GM12878 (cell line): ENCODE data around the gene IFI6. TPM values are rescaled to one million over a fixed set of nuclear protein-coding genes. Genes with fewer than 3 reads are reported as not detected.
A peak's percentile ranks its signal among the peaks of the same experiment; 100 is the strongest.

Experiments
- BACH1 ChIP-seq: fragments of 450-650 bp; IDR thresholded peaks from 2 replicates; pipeline ENCODE4 v1.6.1; 2017; ENCODE audit warnings: mild to moderate bottlenecking, borderline replicate concordance
- BMI1 ChIP-seq: fragments of 450-650 bp; IDR thresholded peaks from 2 replicates; pipeline ENCODE4 v1.6.1; 2016; ENCODE audit warnings: mild to moderate bottlenecking, moderate library complexity, borderline replicate concordance
- CBFB ChIP-seq: IDR thresholded peaks from 2 replicates; pipeline ENCODE4 v1.6.1; 2016; ENCODE audit warnings: antibody characterized with exemption, low read depth
- EZH2 ChIP-seq: IDR thresholded peaks from 2 replicates; pipeline ENCODE4 v1.6.1; 2012; ENCODE audit warnings: low read depth, mild to moderate bottlenecking, control low read depth, inconsistent platforms, low read length, borderline replicate concordance; ENCODE audit not compliant: control insufficient read depth
- FOS ChIP-seq: IDR thresholded peaks from 3 replicates; pipeline ENCODE4 v1.6.1; 2011; ENCODE audit warnings: borderline replicate concordance; ENCODE audit not compliant: insufficient read length; ENCODE audit errors: extremely low read depth
- FOXK2 ChIP-seq: fragments of 450-650 bp; IDR thresholded peaks from 2 replicates; pipeline ENCODE4 v1.6.1; 2017; ENCODE audit warnings: mild to moderate bottlenecking, moderate library complexity
- IKZF1 ChIP-seq: fragments of 450-650 bp; conservative IDR thresholded peaks from 2 replicates; pipeline ENCODE4 v1.6.1; 2017; ENCODE audit warnings: antibody characterized with exemption, mild to moderate bottlenecking
- KLF5 ChIP-seq: fragments of 450-650 bp; IDR thresholded peaks from 2 replicates; pipeline ENCODE4 v1.6.1; 2014; ENCODE audit warnings: mild to moderate bottlenecking; ENCODE audit not compliant: partially characterized antibody
- LARP7 ChIP-seq: fragments of 450-650 bp; IDR thresholded peaks from 2 replicates; pipeline ENCODE4 v1.6.1; 2017; ENCODE audit warnings: mild to moderate bottlenecking
- MYB ChIP-seq: fragments of 150-350 bp; IDR thresholded peaks from 2 replicates; pipeline ENCODE4 v1.6.1; 2014; ENCODE audit warnings: mild to moderate bottlenecking, low read depth, low read length, borderline replicate concordance
- NR2F1 ChIP-seq: fragments of 450-650 bp; conservative IDR thresholded peaks from 2 replicates; pipeline ENCODE4 v1.6.1; 2017; ENCODE audit warnings: mild to moderate bottlenecking
- PKNOX1 ChIP-seq: fragments of 450-650 bp; IDR thresholded peaks from 2 replicates; pipeline ENCODE4 v1.6.1; 2016; ENCODE audit warnings: mild to moderate bottlenecking
- PML ChIP-seq: IDR thresholded peaks from 2 replicates; pipeline ENCODE4 v1.6.1; 2012; ENCODE audit warnings: low read length, inconsistent platforms
- POLR2A ChIP-seq: IDR thresholded peaks from 2 replicates; pipeline ENCODE4 v1.6.1; 2011; ENCODE audit warnings: low read depth, mild to moderate bottlenecking, low read length
- POLR2AphosphoS2 ChIP-seq: IDR thresholded peaks from 2 replicates; pipeline ENCODE4 v1.6.1; 2011; ENCODE audit warnings: low read depth, mild to moderate bottlenecking, low read length, improper control_type of control experiment, moderate library complexity
- POU2F2 ChIP-seq: IDR thresholded peaks from 3 replicates; pipeline ENCODE4 v1.6.1; 2011; ENCODE audit warnings: low read depth, mild to moderate bottlenecking, low read length, borderline replicate concordance
- SMAD1 ChIP-seq: fragments of 450-650 bp; IDR thresholded peaks from 2 replicates; pipeline ENCODE4 v1.6.1; 2018; ENCODE audit warnings: mild to moderate bottlenecking, low read depth; ENCODE audit not compliant: partially characterized antibody
- STAT1 ChIP-seq: fragments of 450-650 bp; conservative IDR thresholded peaks from 2 replicates; pipeline ENCODE4 v1.6.1; 2014; ENCODE audit warnings: antibody characterized with exemption, mild to moderate bottlenecking
- SUZ12 ChIP-seq: fragments of 200-600 bp; sonication (generic); IDR thresholded peaks from one replicate; pipeline ENCODE4 v1.6.1; 2018; ENCODE audit warnings: antibody characterized with exemption, mild to moderate bottlenecking; ENCODE audit not compliant: unreplicated experiment
- TCF7 ChIP-seq: IDR thresholded peaks from 2 replicates; pipeline ENCODE4 v1.6.1; 2014; ENCODE audit warnings: antibody characterized with exemption, borderline replicate concordance
- ZBED1 ChIP-seq: IDR thresholded peaks from 2 replicates; pipeline ENCODE4 v1.6.1; 2016; ENCODE audit warnings: borderline replicate concordance
- ZBTB33 ChIP-seq: fragments of 450-650 bp; IDR thresholded peaks from 2 replicates; pipeline ENCODE4 v1.6.1; 2017; ENCODE audit warnings: mild to moderate bottlenecking
- ZNF384 ChIP-seq: IDR thresholded peaks from 2 replicates; pipeline ENCODE4 v1.6.1; 2012; ENCODE audit warnings: low read depth, mild to moderate bottlenecking, low read length, improper control_type of control experiment, borderline replicate concordance
- polyA plus RNA-seq, 11 experiments: library from polyadenylated mRNA; depleted of rRNA in 4 of 11; unstranded in 6 of 11; stranded (reverse) in 5 of 11; fragments of >200 nt; fragmentation: Nextera tagmentation in 4 of 11; fragmentation: Illumina TruSeq in 1 of 11; extraction: Ambion mirVana in 4 of 11; extraction: Trizol in 1 of 11; gene quantifications; 1 replicate in 1 of 11; 2 replicates in 10 of 11; pipeline versions ENCODE4 v1.2.1 to v1.2.3, GENCODE V29; 2011 to 2016; ENCODE audit warnings: inconsistent platforms in 2 of 11, missing spikeins in 2 of 11, low read depth in 1 of 11
- total RNA-seq, 4 experiments: library from RNA; depleted of rRNA in 3 of 4; stranded (reverse); fragments of >200 nt in 3 of 4; fragmentation: Illumina TruSeq in 1 of 4; extraction: Trizol in 1 of 4; gene quantifications; 2 replicates each; pipeline versions ENCODE4 v1.2.1 to v1.2.3, GENCODE V29; 2013 to 2021
- TF ChIP-seq, protein P1 (sequence below): IDR thresholded peaks from 2 replicates; pipeline ENCODE4 v1.6.1; 2011; ENCODE audit warnings: low read depth, low read length, improper control_type of control experiment, borderline replicate concordance
- TF ChIP-seq, protein P2 (sequence below): fragments of 450-650 bp; IDR thresholded peaks from 2 replicates; pipeline ENCODE4 v1.6.1; 2016; ENCODE audit warnings: mild to moderate bottlenecking
- TF ChIP-seq, protein P3 (sequence below): fragments of 150-350 bp; IDR thresholded peaks from 2 replicates; pipeline ENCODE4 v1.6.1; 2014; ENCODE audit warnings: mild to moderate bottlenecking, low read depth, low read length

The IFI6 gene
- total and polyA plus RNA-seq, 10 of the 15 experiments (the other 5 are each of a cell fraction or from before 2014, with no cell fraction given): 5.6 to 123 (median 69.0) TPM

DNA sequence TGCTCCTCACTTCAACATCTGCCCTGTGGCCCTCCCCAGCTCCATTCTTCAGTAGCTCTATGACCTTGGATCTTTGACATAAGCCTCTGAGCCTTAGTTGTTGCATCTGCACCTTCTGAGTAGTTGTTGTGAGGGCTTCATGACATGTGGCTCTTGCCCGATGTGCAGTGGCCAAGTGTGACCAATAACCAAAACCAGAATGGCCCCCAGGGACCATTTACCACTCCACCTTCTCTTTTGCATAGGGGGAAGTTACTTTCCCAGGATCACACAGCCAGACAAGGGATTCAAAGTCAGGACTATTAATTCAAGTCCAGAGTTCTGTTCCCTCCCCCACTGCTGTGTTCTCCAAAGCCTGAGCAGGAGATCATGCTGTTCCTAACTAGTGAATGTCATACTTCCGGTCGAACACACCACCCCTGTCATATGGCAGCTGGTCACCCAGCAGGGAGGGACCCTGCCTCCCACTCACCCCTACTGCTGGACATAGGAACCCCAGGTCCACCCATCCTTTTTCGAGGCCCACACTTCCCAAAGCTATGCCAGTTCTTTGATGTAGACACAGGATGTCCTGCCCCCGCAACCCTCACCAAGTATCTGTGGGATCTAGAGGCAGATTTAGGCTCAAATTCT, 41.0 kb downstream of the IFI6 start (continued):
- TF ChIP-seq, protein P1, sequence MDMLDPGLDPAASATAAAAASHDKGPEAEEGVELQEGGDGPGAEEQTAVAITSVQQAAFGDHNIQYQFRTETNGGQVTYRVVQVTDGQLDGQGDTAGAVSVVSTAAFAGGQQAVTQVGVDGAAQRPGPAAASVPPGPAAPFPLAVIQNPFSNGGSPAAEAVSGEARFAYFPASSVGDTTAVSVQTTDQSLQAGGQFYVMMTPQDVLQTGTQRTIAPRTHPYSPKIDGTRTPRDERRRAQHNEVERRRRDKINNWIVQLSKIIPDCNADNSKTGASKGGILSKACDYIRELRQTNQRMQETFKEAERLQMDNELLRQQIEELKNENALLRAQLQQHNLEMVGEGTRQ: no peak
- TF ChIP-seq POLR2AphosphoS2 (no peak), FOS (no peak), IKZF1 (no peak; the same call in none of the 2 replicates), TCF7 (0 out of 2 replicates have a peak, but pooled peaks have one; percentile 9), FOXK2 (no peak), PML (no peak), MYB (no peak), BACH1 (no peak; the same call in 1 of the 2 replicates), NR2F1 (peak; percentile 91), POU2F2 (peak; percentile 94), SMAD1 (peak; percentile 85), LARP7 (peak; percentile 49; the same call in 1 of the 2 replicates), CBFB (peak; percentile 93), POLR2A (peak; percentile 31; the same call in 1 of the 2 replicates), PKNOX1 (peak; percentile 16; the same call in 1 of the 2 replicates), ZBTB33 (no peak), SUZ12 (no peak), EZH2 (no peak), ZNF384 (no peak), BMI1 (peak; percentile 49; the same call in 1 of the 2 replicates), KLF5 (no peak), STAT1 (no peak), ZBED1 (peak; percentile 84; the same call in 1 of the 2 replicates)
- TF ChIP-seq, protein P2, sequence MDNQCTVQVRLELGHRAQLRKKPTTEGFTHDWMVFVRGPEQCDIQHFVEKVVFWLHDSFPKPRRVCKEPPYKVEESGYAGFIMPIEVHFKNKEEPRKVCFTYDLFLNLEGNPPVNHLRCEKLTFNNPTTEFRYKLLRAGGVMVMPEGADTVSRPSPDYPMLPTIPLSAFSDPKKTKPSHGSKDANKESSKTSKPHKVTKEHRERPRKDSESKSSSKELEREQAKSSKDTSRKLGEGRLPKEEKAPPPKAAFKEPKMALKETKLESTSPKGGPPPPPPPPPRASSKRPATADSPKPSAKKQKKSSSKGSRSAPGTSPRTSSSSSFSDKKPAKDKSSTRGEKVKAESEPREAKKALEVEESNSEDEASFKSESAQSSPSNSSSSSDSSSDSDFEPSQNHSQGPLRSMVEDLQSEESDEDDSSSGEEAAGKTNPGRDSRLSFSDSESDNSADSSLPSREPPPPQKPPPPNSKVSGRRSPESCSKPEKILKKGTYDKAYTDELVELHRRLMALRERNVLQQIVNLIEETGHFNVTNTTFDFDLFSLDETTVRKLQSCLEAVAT: peak; percentile 74
- TF ChIP-seq, protein P3, sequence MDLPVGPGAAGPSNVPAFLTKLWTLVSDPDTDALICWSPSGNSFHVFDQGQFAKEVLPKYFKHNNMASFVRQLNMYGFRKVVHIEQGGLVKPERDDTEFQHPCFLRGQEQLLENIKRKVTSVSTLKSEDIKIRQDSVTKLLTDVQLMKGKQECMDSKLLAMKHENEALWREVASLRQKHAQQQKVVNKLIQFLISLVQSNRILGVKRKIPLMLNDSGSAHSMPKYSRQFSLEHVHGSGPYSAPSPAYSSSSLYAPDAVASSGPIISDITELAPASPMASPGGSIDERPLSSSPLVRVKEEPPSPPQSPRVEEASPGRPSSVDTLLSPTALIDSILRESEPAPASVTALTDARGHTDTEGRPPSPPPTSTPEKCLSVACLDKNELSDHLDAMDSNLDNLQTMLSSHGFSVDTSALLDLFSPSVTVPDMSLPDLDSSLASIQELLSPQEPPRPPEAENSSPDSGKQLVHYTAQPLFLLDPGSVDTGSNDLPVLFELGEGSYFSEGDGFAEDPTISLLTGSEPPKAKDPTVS: no peak
